ENCODE results near the gene CNTFR. TPM values are rescaled to one million over a fixed set of nuclear protein-coding genes. Genes with fewer than 3 reads are reported as not detected.

The CNTFR gene
- total RNA-seq, 2 donors from 2014 or later, result 2.7 to 13.3 TPM

DNA sequence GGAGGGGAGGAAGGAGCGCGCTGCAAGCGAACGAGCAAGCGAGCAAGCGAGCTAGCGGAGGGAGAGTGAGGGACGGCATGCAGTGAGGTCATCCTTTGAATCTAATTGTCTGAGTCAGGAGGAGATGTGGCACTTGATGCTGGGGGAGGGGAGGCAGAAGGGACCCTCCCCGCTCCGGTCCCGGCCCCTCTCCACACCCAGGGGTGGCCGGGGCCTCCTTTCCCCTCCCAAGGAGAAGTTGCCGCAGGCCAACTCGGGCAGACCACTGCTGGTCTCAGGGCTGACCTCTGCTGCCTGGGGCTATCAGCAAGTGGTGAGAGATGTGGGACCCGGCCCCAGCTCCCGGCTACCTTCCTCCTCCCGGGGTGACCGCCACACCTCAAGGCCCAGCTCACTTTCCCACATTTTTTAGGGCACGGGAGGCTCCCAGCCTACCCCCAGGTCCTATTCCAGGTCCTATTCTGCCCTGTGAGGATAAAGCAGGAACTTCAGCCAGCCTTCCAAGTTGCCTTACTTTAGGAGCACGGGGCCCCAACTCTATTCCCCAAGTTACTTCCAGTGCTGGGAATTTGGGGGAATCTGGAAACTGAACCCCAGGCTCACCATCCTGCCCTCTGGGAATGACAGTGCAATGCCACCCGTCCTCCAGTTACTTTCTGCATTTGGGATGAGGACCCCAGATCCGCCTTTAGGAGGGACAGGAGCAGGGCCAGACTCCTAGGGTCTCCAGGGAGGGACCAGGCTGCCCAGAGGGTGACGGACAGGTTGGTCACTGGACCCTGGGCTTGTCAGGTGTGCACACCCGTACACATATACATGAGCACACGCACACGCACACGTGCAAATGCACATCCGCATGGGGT lies 11.1 kb downstream of the CNTFR start:
- Histone ChIP-seq H3K9me3 (no peaks in the 10 kb centered on the region), H3K36me3 (no peaks in the 10 kb centered on the region), H3K4me1 (replicated peaks) (no peaks in the 10 kb centered on the region), H3K4me3 (peak overlapping the region; percentile 17 to 24), H3K27ac (peak overlapping the region in 1 of 2 donors; percentile 1), H3K27me3 (replicated peaks; ENCODE audit: insufficient read depth) (peaks cover 4% of the 10 kb centered on the region)
- no peak for DNase-seq (ENCODE audit: low spot score)
- WGBS, result 31% methylated on average over 28 of the region's 28 CpGs
- intact Hi-C loops (cut with DNase I), result no loop called here
- TF ChIP-seq POLR2A (IDR thresholded peaks at IDR 0.05), result no peak
- TF ChIP-seq CTCF (IDR thresholded peaks at IDR 0.05), result no peak
- TF ChIP-seq POLR2AphosphoS5 (IDR thresholded peaks at IDR 0.05), result no peak

DNA sequence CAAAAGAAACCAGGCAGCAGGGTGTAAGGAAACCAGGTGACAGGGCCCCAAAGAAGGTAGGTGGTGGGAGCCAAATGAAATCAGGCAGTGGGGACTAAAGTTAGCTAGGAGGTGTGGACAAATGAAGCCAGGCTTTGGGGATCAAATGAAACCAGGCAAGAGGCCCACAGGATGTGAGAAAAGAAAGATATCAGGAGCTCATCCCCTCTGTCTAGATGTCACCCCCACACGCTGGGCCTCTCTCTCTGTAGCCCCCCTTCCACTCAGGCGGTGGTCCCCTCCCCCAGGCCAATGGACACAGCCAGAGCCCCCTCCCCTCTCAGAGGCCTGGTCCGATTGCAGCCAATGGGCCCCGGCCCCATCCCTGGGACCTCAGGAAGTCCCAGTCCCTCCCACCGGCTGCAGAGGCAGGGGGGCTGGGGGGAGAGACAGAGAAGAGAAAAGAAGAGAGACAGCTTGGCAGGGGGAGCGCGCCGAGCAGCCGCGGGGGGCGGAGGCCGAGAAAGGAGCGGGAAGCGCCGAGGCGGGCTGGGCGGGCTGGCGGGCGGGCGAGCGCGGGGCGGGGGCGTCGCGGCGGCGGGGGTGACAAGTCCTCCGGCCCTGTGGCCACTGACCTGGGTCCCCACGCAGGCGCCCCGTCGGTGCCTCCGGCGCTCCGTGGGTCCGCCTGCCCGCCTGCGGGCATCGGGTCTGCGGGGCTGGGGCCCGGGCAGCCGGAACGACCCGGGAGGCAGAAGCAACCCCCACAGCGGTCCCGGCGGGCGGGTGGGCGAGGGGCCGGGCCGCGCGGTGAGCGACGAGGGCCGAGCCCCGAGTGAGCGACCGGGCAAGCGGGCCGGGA lies 11.9 kb downstream of the CNTFR start:
- Histone ChIP-seq H3K4me1 (replicated peaks) (no peaks in the 10 kb centered on the region), H3K9me3 (no peaks in the 10 kb centered on the region), H3K4me3 (peak overlapping the region; percentile 17 to 24), H3K36me3 (no peaks in the 10 kb centered on the region), H3K27me3 (replicated peaks; ENCODE audit: insufficient read depth) (peaks cover 4% of the 10 kb centered on the region), H3K27ac (peak overlapping the region in 1 of 2 donors; percentile 1)
- no peak for DNase-seq (ENCODE audit: low spot score)
- WGBS, result 5% methylated on average over 48 of the region's 62 CpGs
- intact Hi-C loops (cut with DNase I), result no loop called here
- TF ChIP-seq POLR2A (IDR thresholded peaks at IDR 0.05) (no peak), CTCF (IDR thresholded peaks at IDR 0.05) (no peak), POLR2AphosphoS5 (IDR thresholded peaks at IDR 0.05) (no peak)

DNA sequence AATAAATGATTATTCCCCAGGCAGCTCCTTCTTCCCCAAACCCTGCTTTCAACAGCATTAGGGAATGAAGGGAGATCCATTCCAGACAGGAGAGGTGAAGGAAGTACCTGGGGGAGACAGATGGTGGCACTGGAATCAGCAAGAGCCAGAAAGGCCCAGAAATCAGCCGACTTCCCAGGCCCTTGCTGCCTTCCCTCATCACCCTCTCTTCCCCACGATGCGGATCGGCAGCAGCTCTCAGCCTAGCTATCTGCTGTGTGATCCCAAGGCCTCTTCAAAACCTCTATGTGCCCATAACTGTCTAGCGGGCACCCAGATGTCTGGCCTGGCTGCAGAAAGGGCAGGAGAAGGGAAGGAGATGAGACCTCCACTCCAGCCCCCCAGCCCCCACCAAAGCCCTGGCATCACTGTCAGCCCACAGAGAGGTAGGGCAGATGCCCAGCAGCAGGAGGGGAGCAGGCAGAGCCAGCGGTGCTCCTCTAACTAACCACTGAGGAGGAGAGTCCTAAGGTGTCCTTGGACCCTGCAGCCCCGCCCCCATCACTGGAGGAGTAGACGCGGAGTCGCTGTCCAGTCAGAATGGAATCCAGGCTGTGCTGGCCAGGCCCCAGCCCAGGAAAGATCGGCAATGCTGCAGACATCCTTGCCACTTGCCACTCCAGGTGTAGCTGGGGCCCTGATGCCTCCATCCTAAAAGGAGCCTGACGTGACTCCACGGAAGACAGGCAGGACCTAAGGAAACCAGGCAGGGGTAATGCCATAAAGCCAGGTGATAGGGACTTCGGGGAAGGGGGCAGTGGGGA lies 12.7 kb downstream of the CNTFR start:
- Histone ChIP-seq H3K4me3 (no peak overlapping the region), H3K27me3 (replicated peaks; ENCODE audit: insufficient read depth) (peaks cover 4% of the 10 kb centered on the region), H3K36me3 (no peaks in the 10 kb centered on the region), H3K9me3 (no peaks in the 10 kb centered on the region), H3K27ac (no peak overlapping the region), H3K4me1 (replicated peaks) (no peaks in the 10 kb centered on the region)
- no peak for DNase-seq (ENCODE audit: low spot score)
- TF ChIP-seq POLR2A (IDR thresholded peaks at IDR 0.05) (no peak), CTCF (IDR thresholded peaks at IDR 0.05) (no peak), POLR2AphosphoS5 (IDR thresholded peaks at IDR 0.05) (no peak)
- WGBS, result 61% methylated on average over 14 of the region's 14 CpGs
- intact Hi-C loops (cut with DNase I), result no loop called here

- TF ChIP-seq POLR2AphosphoS5 (IDR thresholded peaks at IDR 0.05) (peak; percentile 46), POLR2A (IDR thresholded peaks at IDR 0.05) (no peak), CTCF (IDR thresholded peaks at IDR 0.05) (no peak)
- H3K27me3 ChIP-seq (replicated peaks; ENCODE audit: insufficient read depth), result peaks cover 4% of the 10 kb centered on the region
- no peaks in the 10 kb centered on the region for H3K9me3 ChIP-seq
- H3K4me1 ChIP-seq (replicated peaks), result no peaks in the 10 kb centered on the region
- H3K27ac ChIP-seq, result no peak overlapping the region
- WGBS, result 70% methylated on average over 21 of the region's 21 CpGs
- H3K4me3 ChIP-seq, result no peak overlapping the region
- H3K36me3 ChIP-seq, result no peaks in the 10 kb centered on the region
- intact Hi-C loops (cut with DNase I), result no loop called here
- peak; percentile 21 for DNase-seq (ENCODE audit: low spot score)
Measured at GRCh38 chr9:34575862-34576596, 13.5 kb downstream of the CNTFR start.
